ENCODE data around the gene MLX.

- no peak for TF ChIP-seq CTCF (IDR thresholded peaks at IDR 0.05)
- TF ChIP-seq POLR2A (IDR thresholded peaks at IDR 0.05), result no peak
Measured at GRCh38 chr17:42617956-42618431, 51.1 kb downstream of the MLX start.
